Sciatic nerve (tissue), 2 donors: ENCODE results near the gene C3orf38. TPM values are rescaled to one million over a fixed set of nuclear protein-coding genes. Genes with fewer than 3 reads are reported as not detected.
A peak's percentile ranks its signal among the peaks of the same experiment; 100 is the strongest.
"Not testable (repeated sequence)": the region's sequence is repeated elsewhere in the genome, so short reads cannot be mapped to it uniquely, and the experiment has no call there.

ENCODE experiments used
- ATAC-seq: fragments of 200-7000 bp; cut with Tn5 transposase; one replicate; pipeline ENCODE4 v1.9.1; 2020; ENCODE audit warnings: mild to moderate bottlenecking, moderate library complexity
- DNase-seq: peaks from one replicate; pipeline ENCODE4 v3.0.0-alpha.2; 2020; ENCODE audit warnings: low spot score
- intact Hi-C: fragments of 100-400 bp; cut with DNase I; formaldehyde crosslinking; loops from one replicate; pipeline ENCODE4 v1.14.2; 2022
- total RNA-seq: library from RNA; stranded (reverse); fragmentation: NEBNext Ultra II Directional; extraction: Animal tissue kit (Norgen Biotek cat#: 25700); gene quantifications from one replicate; pipeline ENCODE4 v1.2.1, GENCODE V29; 2021
- donor health status: DM: no; HTN: no; CAD: no.
- donor health status: DM: no; HTN: no; CAD: no.

The C3orf38 gene
- total RNA-seq, 1 donor from 2014 or later: 29.1 TPM

DNA sequence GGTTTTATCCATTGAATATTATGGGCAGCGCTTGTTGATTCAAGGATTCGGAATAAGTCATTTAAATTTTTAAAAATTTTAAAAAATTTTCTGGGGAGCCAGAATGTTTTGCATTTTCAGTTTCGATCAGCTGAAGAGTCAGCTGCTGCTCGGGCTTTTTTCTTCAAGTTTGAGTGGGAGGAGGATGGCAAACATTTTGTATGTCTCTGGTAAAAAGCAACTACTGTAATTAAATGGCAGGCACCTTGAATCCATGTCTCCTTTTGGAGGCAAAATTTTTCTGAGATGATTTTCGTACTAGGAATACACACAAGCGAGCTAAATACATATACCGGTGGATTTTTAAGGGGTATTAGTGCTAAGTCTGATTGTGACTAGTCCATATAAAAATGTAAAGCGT lies 612 bp downstream of the C3orf38 start:
- intact Hi-C loops: no loop called here
- no peak for DNase-seq
- peak; percentile 33 for ATAC-seq

- DNase-seq: no peak
- intact Hi-C loops: no loop called here
- no peak for ATAC-seq
These were observed 1.0 kb downstream of the C3orf38 start for GRCh38 chr3:88150806-88151205.

DNA sequence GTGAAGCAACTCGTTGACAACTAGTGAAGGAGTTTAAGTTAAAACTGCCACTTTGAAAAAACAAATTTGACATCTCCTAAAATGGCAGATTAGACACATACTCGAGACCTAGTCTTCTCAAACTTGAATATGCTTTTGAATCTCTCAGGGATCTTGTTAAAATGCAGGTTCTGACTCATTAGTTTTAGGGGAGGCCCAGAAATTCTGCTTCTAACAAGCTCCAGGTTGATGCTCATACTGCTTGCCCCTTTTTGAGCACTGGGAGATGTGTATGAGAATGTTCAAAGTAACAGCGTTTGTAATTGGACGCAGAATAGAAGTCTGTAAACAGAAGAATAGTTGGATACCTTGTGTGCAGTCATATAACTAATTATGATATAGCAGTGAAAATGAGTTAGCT lies 1.6 kb downstream of the C3orf38 start:
- DNase-seq: no peak
- intact Hi-C loops: no loop called here
- ATAC-seq: no peak

DNA sequence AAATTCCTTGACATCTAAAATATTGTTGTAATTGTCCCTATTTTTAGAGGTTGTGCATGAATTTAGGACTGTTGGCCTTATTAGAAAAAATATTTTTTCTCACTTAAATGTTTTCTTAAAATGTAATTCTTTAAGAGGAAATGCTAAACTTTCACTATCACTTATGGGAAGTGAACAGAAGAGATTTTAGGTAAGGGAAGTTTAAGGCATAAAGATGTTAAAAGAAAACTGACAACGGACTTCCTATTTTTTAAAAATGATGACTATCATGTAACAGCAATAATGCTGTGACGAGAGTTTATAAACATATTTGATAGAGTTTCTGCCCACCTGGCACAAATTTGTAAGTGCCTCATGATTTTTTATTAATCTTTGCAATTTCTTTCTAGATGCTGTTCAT lies 3.1 kb downstream of the C3orf38 start:
- ATAC-seq (no peak), DNase-seq (no peak)
- intact Hi-C loops: no loop called here

DNA sequence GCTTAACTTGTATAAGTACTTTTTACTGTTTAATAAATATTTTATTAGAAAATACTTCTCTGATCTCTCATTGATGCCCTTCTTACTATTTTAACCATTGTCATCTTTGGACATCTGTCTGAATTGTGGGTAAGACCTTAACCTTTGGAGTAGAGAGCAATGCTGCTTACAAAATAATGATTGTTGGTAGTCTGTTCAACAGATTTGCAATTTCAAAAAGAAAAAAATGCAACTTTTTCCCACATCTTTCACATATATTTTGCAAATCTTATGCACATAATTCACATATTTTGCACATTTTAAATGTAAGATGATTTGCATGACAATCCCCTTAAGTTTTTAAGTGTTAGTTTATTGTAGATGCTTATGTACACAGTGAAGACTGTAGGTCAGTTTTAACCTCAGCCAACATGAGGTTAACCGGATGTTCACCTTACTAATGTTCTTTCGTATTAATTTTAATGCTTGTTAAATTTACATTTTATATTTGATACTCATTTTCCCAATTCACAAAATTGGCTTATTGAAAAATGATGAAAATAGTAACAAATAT lies 16.7 kb downstream of the C3orf38 start:
- intact Hi-C loops: no loop called here
- no peak for ATAC-seq

DNA sequence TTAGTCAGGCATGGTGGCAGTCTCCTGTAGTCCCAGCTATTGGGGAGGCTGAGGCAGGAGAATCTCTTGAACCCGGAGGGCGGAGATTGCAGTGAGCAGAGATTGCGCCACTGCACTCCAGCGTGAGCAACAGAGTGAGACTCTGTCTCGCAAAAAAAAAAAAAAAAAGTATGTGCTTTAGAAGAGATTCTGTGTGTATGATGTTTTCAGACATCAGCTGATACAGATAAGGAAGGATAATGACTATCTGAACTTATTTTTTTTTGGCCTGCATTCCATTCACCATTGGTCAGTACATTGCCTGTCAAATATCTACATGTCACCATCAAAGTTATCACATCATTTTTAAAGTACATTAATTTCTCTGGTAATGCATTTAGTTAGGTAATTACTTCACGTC lies 17.4 kb downstream of the C3orf38 start:
- no peak for DNase-seq
- ATAC-seq: no peak
- intact Hi-C loops: no loop called here

More for the DNA sequence above, 16.7 kb downstream of the C3orf38 start:
- DNase-seq: no peak

DNA sequence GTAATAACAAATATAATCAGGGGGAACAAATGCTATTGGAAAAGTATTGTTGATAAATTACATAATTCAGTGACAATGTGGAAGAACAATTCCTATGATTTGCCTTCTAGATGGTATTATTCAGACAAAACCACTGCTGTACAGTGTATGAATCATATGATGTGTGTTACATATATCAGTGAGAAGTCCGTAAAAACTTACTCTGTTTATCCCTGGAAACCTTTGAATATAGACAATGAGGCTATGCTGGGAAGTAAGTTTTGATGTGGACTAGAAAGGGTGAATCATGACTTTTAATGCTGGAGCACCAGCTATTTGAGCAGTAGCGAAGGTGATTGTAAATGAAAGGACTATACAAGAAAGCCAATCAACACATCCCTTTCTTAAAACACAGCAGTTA lies 17.9 kb downstream of the C3orf38 start:
- DNase-seq: no peak
- intact Hi-C loops: no loop called here
- ATAC-seq: no peak

- intact Hi-C loops: no loop called here
- DNase-seq (no peak), ATAC-seq (no peak)
These were observed 18.4 kb downstream of the C3orf38 start for GRCh38 chr3:88168171-88168570.

DNA sequence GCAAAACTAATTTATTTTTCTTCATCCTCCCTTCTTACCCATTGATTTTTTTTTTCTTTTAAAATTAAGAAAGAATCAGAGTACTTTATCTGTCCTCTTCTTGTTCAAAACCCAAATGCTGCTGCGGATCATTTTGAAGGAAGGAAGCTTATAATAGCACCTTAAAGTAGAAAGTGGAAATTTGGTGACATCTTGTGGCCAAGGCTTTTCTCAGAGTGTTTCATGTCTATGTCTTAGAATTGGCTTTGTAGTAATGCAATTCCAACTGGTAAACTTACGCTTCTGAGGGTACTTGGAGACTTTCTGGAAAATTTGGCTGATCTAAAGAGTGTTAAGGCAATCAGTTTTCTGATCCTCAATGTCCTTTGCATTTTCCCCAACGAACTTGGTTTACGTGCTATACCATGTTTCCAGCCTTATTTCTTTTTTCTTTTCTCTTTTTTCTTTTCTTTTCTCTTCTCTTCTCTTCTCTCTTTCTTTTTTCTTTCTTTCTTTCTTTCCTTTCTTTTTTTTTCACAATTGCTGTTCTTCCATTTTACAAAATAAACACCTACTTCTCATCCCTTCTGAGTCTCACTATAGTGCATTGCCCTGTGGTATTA lies 30.7 kb downstream of the C3orf38 start:
- ATAC-seq: no peak
- intact Hi-C loops: no loop called here
- no peak for DNase-seq

DNA sequence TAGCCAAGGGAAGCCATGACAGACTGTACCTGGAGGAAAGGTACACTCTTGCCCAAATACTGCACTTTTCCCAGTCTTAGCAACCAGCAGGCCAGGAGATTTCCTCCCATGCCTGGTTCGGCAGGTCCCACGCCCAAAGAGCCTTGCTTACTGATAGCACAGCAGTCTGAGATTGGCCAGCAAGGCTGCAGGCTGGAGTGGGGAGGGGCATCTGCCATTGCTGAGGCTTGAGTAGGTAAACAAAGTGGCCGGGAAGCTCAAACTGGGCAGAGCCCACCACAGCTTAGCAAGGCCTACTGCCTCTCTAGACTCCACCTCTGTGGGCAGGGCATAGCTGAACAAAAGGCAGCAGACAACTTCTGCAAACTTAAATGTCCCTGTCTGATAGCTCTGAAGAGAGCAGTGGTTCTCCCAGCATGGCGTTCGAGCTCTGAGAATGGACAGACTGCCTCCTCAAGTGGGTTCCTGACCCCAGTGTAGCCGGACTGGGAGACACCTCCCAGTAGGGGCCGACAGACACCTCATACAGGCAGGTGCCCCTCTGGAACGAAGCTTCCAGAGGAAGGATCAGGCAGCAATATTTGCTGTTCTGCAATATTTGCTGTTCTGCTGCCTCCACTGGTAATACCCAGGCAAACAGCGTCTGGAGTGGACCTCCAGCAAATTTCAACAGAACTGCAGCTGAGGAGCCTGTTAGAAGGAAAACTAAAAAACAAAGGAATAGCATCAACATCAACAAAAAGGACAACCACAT lies 32.6 kb downstream of the C3orf38 start:
- ATAC-seq, DNase-seq, intact Hi-C loops: not testable (repeated sequence)

- intact Hi-C loops: no loop called here
- no peak for DNase-seq
- ATAC-seq: no peak
These were observed 38.7 kb downstream of the C3orf38 start for GRCh38 chr3:88188436-88188835.

GRCh38 chr3:88189361-88189810 lies 39.6 kb downstream of the C3orf38 start:
- no peak for ATAC-seq
- intact Hi-C loops: no loop called here
- no peak for DNase-seq

DNA sequence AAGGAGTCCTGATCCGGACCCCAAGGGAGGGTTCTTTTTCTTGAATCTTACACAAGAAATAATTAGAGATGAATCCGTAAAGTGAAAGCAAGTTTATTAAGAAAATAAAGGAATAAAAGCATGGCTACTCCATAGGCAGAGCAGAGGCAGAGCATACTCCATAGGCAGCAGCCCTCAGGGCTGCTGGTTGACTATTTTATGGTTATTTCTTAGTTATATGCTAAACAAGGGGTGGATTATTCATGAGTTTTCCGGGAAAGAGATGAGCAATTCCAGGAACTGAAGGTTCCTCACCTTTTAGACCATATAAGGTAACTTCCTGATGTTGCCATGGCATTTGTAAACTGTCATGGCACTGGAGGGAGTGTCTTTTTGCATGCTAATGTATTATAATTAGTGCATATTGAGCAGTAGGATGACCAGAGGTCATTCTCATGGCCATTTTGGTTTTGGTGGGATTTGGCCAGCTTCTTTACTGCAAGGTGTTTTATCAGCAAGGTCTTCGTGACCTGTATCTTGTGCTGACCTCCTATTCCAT lies 42.2 kb downstream of the C3orf38 start:
- DNase-seq (no peak), ATAC-seq (no peak)
- intact Hi-C loops: no loop called here

DNA sequence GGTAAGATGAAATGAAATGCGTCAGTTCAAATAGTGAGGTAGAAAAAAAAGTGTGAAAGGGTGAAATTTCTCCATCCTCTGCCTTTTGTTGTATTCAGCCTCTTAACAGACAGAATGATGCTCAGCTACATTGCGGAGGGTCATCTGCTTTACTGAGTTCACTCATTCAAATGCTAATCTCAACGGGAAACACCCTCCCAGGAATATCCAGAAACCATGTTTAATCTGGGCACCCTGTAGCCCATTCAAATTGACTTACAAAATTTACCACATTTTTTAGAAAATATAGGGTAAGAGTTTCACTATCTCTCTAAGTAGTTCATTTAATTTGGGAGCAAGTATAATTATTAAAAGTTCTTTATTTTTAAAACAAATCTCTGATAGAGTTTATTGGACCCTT lies 42.9 kb downstream of the C3orf38 start:
- no peak for ATAC-seq
- DNase-seq: no peak
- intact Hi-C loops: no loop called here

- no peak for DNase-seq
- intact Hi-C loops: no loop called here
- ATAC-seq: no peak
These were observed 46.2 kb downstream of the C3orf38 start for GRCh38 chr3:88195951-88196434.

GRCh38 chr3:88198121-88198520 lies 48.4 kb downstream of the C3orf38 start:
- ATAC-seq (no peak), DNase-seq (no peak)
- intact Hi-C loops: no loop called here

- ATAC-seq (peak; percentile 95), DNase-seq (peak; percentile 86)
- intact Hi-C loops: no loop called here
These were observed 53.9 kb downstream of the C3orf38 start for GRCh38 chr3:88203642-88204055.
